Common myeloid progenitor, CD34-positive (primary cell): ENCODE measurements around the gene ATE1.

Source experiments
- CTCF ChIA-PET: fragments of 350-600 bp; sonication (Branson Sonifier 250); formaldehyde crosslinking; loops from one replicate; lab custom pipeline; 2021; ENCODE audit warnings: antibody characterized with exemption; lab: Charles Lee
- POLR2A ChIA-PET: fragments of 350-600 bp; sonication (Branson Sonifier 250); formaldehyde crosslinking; loops from one replicate; lab custom pipeline; 2021; ENCODE audit warnings: antibody characterized with exemption; lab: Charles Lee
- DNase-seq, 3 donors: peaks; one replicate each; pipeline versions ENCODE4 v3.0.0 to v3.0.0-alpha.2; 2013
- H3K27ac ChIP-seq, 2 experiments: 1 replicate in 1 of 2; 2 replicates in 1 of 2; pipeline ENCODE4 v1.7.0; 2013; ENCODE audit warnings: inconsistent platforms in 2 of 2, low read length in 2 of 2, mild to moderate bottlenecking in 2 of 2, low read depth in 1 of 2, moderate library complexity in 1 of 2; ENCODE audit not compliant: severe bottlenecking in 2 of 2, insufficient read depth in 1 of 2, poor library complexity in 1 of 2
- H3K27me3 ChIP-seq, 5 experiments: replicated peaks in 2 of 5; 1 replicate in 3 of 5; 2 replicates in 2 of 5; pipeline versions ENCODE4 v1.6.1 to v1.7.0; 2013; ENCODE audit warnings: low read length in 4 of 5, mild to moderate bottlenecking in 2 of 5, moderate library complexity in 2 of 5, inconsistent platforms in 1 of 5; ENCODE audit not compliant: insufficient read depth in 5 of 5, control insufficient read depth in 4 of 5
- H3K36me3 ChIP-seq, 4 experiments: 1 replicate in 2 of 4; 2 replicates in 2 of 4; pipeline versions ENCODE4 v1.6.1 to v1.7.0; 2013; ENCODE audit warnings: low read length in 3 of 4, control low read depth in 1 of 4, mild to moderate bottlenecking in 1 of 4; ENCODE audit not compliant: control insufficient read depth in 4 of 4, insufficient read depth in 4 of 4
- H3K4me1 ChIP-seq, 4 experiments: 1 replicate in 3 of 4; 2 replicates in 1 of 4; pipeline versions ENCODE4 v1.6.1 to v1.7.1; 2013; ENCODE audit warnings: low read length in 3 of 4, mild to moderate bottlenecking in 3 of 4, control low read depth in 1 of 4, inconsistent platforms in 1 of 4, moderate library complexity in 1 of 4; ENCODE audit not compliant: control insufficient read depth in 4 of 4, insufficient read depth in 4 of 4; ENCODE audit errors: control extremely low read depth in 1 of 4
- H3K4me3 ChIP-seq, 7 experiments: 1 replicate in 4 of 7; 2 replicates in 3 of 7; pipeline versions ENCODE4 v1.5.1 to v1.7.0; 2013; ENCODE audit warnings: mild to moderate bottlenecking in 7 of 7, low read length in 6 of 7, moderate library complexity in 6 of 7, inconsistent platforms in 2 of 7, low read depth in 2 of 7, control low read depth in 1 of 7; ENCODE audit not compliant: insufficient read depth in 4 of 7, control insufficient read depth in 1 of 7; ENCODE audit errors: extremely low read depth in 1 of 7
- H3K9me3 ChIP-seq, 5 experiments: 1 replicate in 4 of 5; 2 replicates in 1 of 5; pipeline versions ENCODE4 v1.6.1 to v1.7.1; 2013; ENCODE audit warnings: low read length in 4 of 5, mild to moderate bottlenecking in 2 of 5, inconsistent platforms in 1 of 5, low read depth in 1 of 5, moderate library complexity in 1 of 5; ENCODE audit not compliant: control insufficient read depth in 4 of 5, insufficient read depth in 2 of 5; ENCODE audit errors: control extremely low read depth in 1 of 5
- WGBS: methylation state at CpG from one replicate; pipeline ENCODE4 v1.1.5; 2013; ENCODE audit not compliant: insufficient coverage; 5-methylcytosine and 5-hydroxymethylcytosine counted together

The ATE1 gene

GRCh38 chr10:121788717-121789116 is 139.1 kb downstream of the ATE1 start:
- 94% methylated on average over 3 of the region's 3 CpGs for WGBS
- H3K27ac ChIP-seq = no peak overlapping the region
- POLR2A ChIA-PET = no interaction called here

GRCh38 chr10:121788115-121788514 is 139.7 kb downstream of the ATE1 start:
- H3K9me3 ChIP-seq = no peaks in the 10 kb centered on the region
- ChIA-PET CTCF (no interaction called here), POLR2A (no interaction called here)
- 100% methylated on average over 2 of the region's 3 CpGs for WGBS
- H3K4me3 ChIP-seq = no peak overlapping the region
- no peak for DNase-seq
- peaks cover 0 to 27% (median 21%) of the 10 kb centered on the region in 4 experiments for H3K36me3 ChIP-seq
- H3K4me1 ChIP-seq = no peaks in the 10 kb centered on the region
- H3K27me3 ChIP-seq = no peaks in the 10 kb centered on the region
- H3K27ac ChIP-seq = no peak overlapping the region

More at GRCh38 chr10:121788717-121789116, 139.1 kb downstream of the ATE1 start:
- no peaks in the 10 kb centered on the region for H3K27me3 ChIP-seq
- peaks cover 0 to 27% (median 21%) of the 10 kb centered on the region in 4 experiments for H3K36me3 ChIP-seq
- no peaks in the 10 kb centered on the region for H3K4me1 ChIP-seq
- CTCF ChIA-PET = no interaction called here
- no peaks in the 10 kb centered on the region for H3K9me3 ChIP-seq
- no peak overlapping the region for H3K4me3 ChIP-seq
- no peak for DNase-seq

GRCh38 chr10:121787169-121787568 is 140.7 kb downstream of the ATE1 start:
- H3K36me3 ChIP-seq = peaks cover 0 to 26% (median 21%) of the 10 kb centered on the region in 4 experiments
- DNase-seq = no peak
- H3K4me3 ChIP-seq = no peak overlapping the region
- H3K27ac ChIP-seq = no peak overlapping the region
- no peaks in the 10 kb centered on the region for H3K27me3 ChIP-seq
- no peaks in the 10 kb centered on the region for H3K9me3 ChIP-seq
- CTCF ChIA-PET = no interaction called here
- no peaks in the 10 kb centered on the region for H3K4me1 ChIP-seq
- POLR2A ChIA-PET = no interaction called here
- WGBS = 63% methylated on average over 2 of the region's 2 CpGs

GRCh38 chr10:121783782-121784372 is 144.0 kb downstream of the ATE1 start:
- 80% methylated on average over 5 of the region's 6 CpGs for WGBS
- H3K4me1 ChIP-seq = no peaks in the 10 kb centered on the region
- H3K9me3 ChIP-seq = no peaks in the 10 kb centered on the region
- DNase-seq = no peak
- CTCF ChIA-PET = no interaction called here
- H3K4me3 ChIP-seq = no peak overlapping the region
- H3K27ac ChIP-seq = no peak overlapping the region
- POLR2A ChIA-PET = no interaction called here
- no peaks in the 10 kb centered on the region for H3K27me3 ChIP-seq
- H3K36me3 ChIP-seq = peaks cover 0 to 27% (median 16%) of the 10 kb centered on the region in 4 experiments

- ChIA-PET POLR2A (no interaction called here), CTCF (no interaction called here)
- Histone ChIP-seq H3K27me3 (no peaks in the 10 kb centered on the region), H3K4me3 (no peak overlapping the region), H3K36me3 (peaks cover 0 to 23% (median 11%) of the 10 kb centered on the region in 4 experiments), H3K4me1 (no peaks in the 10 kb centered on the region), H3K9me3 (no peaks in the 10 kb centered on the region), H3K27ac (no peak overlapping the region)
- DNase-seq = no peak
- 100% methylated on average over 4 of the region's 4 CpGs for WGBS
These were observed 146.7 kb downstream of the ATE1 start for GRCh38 chr10:121781101-121781500.

GRCh38 chr10:121774813-121775212 is 153.0 kb downstream of the ATE1 start:
- CTCF ChIA-PET = no interaction called here
- no peak overlapping the region for H3K27ac ChIP-seq
- POLR2A ChIA-PET = no interaction called here
- no peak overlapping the region for H3K4me3 ChIP-seq
- 100% methylated on average over 1 of the region's 2 CpGs for WGBS
- no peak for DNase-seq
- peaks cover 0 to under 1% (median 0%) of the 10 kb centered on the region in 5 experiments for H3K9me3 ChIP-seq
- peaks cover 2 to 6% (median 5%) of the 10 kb centered on the region in 4 experiments for H3K36me3 ChIP-seq
- H3K27me3 ChIP-seq = no peaks in the 10 kb centered on the region
- H3K4me1 ChIP-seq = no peaks in the 10 kb centered on the region

GRCh38 chr10:121774404-121774803 is 153.4 kb downstream of the ATE1 start:
- Histone ChIP-seq H3K27ac (no peak overlapping the region), H3K4me1 (no peaks in the 10 kb centered on the region), H3K9me3 (peaks cover 0 to 4% (median 0%) of the 10 kb centered on the region in 5 experiments), H3K4me3 (no peak overlapping the region), H3K36me3 (peaks cover 2 to 6% (median 5%) of the 10 kb centered on the region in 4 experiments), H3K27me3 (no peaks in the 10 kb centered on the region)
- POLR2A ChIA-PET = no interaction called here
- 90% methylated on average over 2 of the region's 3 CpGs for WGBS
- DNase-seq = no peak
- CTCF ChIA-PET = no interaction called here
